GM21528 (cell line): Measurements from ENCODE around the gene IMMP2L.
"Not testable (repeated sequence)": the region's sequence is repeated elsewhere in the genome, so short reads cannot be mapped to it uniquely, and the experiment has no call there.

Source experiments
- ATAC-seq: cut with Tn5 transposase; IDR thresholded peaks from one replicate; pipeline ENCODE4 v1.9.1; 2021; ENCODE audit warnings: mild to moderate bottlenecking, moderate library complexity; ENCODE audit not compliant: unreplicated experiment, low FRiP score

The IMMP2L gene

DNA sequence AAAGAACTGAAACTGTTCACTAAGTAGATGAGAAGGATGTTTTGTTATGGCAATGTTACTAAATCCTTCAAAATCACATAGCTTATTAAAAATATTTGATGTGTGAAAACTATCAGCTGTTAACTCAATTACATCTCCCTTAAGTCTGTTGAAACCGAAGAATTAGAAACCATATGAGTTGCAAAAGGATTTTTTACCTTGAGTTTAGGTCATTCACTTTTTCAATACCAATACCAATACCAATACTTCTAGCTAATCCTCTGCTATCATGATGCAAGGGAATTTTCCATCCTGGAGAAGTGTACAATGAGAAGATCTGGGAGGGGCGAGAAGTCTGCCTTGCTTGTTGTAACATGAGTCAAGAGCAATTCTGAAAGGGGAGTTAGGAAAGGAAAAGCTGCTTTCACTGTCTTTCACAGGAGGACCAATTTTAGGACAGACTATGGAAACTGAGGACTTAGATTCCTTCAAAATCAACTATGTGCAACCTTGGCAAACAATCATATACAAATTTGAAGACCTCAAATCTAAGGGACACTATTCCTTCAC lies 199.7 kb downstream of the IMMP2L start:
- no peak for ATAC-seq

DNA sequence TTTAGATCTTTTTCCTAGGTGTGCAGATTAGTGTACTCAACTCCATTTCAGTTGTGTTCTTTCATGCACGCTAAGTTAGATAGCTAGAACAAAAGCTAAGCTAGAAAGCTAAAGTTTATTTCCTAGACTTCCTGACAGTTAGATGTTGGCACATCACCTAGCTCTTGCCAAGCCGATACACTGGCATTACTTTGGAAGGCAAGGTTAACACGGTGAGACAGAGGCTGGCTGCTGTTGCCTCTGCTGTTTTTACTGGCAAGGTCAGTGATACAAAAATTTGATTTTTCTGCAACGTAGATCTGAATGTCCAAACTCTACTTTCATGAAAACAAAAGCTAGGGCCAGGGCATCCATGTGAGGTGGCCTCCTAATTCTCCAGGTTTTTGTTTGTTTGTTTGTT lies 203.4 kb downstream of the IMMP2L start:
- ATAC-seq = no peak

DNA sequence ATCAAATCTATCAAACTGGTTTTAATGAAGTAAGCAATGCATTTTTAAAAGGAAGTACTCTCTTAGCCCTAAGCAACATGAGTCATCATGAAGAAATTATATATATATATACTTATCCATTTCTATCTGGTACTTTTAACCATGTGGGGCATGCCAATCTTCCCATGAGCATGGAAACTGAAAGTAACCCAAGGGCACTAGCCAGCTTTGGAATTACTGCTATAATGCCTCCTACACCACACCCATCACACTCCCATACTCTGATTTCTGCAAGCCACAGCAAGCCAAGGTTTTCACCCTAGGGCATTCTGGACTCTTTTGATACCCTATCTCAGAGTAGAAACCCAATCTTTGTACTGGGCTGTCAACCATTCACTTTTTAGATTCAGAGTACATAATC lies 204.6 kb downstream of the IMMP2L start:
- ATAC-seq = no peak

DNA sequence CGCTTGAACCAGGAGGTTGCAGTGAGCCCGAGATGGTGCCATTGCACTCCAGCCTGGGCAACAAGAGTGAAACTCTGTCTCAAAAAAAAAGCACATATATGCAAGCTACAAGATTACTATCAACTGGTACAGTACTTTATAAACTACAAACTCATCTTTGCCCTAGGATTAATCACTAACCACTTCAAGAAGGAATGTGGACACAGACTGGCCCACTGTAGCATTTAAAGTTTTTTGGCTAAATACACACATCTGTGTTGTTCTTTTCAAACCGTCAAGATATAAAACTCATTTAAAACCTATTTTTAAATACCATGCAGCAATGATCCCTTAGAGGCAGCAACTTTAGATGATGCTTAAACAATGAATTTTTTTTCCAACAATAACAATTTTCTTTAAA lies 205.4 kb downstream of the IMMP2L start:
- ATAC-seq = no peak

DNA sequence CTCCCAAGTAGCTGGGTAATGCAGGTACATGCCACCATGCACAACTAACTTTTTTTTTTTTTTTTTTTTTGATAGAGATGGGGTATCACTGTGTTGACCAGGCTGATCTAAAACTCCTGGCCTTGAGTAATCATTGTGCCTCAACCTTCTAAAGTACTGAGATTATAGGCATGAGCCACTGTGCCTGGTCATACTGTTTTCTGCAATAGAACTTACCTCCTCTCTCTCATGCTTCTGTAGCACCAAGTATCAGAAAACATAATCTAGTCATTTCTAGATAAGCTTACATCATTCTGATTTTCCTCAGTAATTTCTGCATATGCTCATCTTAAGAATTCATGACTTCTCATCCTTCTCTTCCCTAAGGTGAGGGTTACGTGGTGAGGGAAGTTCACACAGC lies 210.0 kb downstream of the IMMP2L start:
- ATAC-seq = no peak

DNA sequence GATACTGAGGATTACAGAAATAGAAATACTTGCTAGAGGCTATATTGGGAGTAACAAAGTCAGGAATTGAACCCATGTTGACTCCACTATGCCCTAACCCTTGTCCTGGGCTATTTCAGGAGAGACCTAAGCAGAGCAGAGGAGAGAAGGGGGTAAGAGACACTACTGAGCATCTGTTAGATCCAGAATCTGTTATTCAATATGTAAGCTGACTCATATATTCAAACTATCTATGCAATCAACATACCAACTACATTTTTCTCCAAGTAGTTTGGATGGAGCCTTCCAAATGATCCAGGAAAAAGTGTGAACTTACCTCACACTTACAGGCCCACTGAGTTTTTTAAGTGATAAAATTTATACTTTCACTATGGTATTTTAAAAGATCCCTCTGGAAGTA lies 216.1 kb downstream of the IMMP2L start:
- ATAC-seq = no peak

DNA sequence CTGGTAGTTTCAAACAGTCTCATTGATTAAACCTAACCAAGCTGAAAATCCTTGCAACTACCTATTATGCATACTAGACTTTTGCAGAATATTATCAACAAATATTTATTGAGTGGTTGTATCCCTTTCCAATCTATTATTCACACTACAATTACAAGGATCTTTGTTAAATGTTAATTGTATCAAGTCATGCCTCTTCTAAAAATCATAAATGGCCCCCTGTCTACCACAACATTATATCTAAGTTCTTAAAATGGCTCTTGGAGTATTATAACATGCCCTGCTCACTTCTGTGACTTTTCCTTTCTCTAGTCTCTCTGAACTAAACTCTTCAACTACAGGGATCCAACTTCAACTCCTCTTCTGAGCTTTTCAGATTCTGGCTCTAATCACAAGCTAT lies 219.3 kb downstream of the IMMP2L start:
- no peak for ATAC-seq

DNA sequence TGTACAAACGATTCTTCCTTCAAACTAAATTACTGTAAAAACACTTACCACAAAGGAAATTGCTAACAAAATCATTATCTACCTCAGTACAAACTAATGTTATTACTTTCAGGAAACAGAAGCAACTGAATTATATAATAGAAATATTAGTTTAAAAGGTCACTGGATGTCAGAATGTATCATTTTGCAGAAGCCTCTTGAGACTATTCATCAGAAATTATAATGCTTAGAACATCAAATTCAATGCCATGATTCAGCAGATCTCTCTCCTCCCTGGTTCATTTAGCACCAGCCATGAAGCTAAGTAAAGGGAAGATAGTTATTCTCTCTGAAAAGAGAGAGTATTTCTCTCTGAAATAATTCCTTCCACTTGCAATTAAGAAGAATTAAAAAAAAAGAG lies 223.3 kb downstream of the IMMP2L start:
- ATAC-seq = no peak

DNA sequence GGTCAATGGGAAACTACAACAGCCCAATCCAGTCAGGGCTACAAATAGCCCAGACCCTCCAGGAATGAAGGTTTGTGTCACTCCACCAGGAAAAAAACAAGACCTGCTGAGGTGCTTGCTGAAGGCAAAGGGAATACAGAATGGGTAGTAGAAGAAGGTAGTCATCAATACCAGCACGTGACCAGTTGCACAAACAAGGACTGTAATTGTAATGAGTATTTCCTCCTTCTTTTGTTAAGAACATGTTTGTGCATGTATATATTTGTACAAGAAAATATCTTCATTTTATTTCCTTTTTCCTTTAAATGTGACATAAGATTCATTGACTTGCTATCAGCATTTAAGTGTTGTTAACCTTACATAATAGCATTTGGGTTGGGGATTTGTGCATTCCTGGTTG lies 229.3 kb downstream of the IMMP2L start:
- ATAC-seq = no peak

DNA sequence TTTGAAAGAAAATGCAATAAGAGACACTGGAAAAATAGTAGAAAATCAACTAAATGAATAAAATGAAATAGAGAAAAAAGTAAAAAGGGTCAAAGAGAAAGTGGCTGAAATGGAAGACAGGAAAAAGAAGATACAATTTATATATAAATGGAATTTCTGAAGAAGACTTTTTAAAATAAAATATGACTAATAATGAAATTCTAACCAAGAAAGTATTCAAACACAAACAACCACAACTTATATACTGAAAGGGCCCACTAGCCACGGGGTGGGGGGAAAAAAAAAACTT lies 232.1 kb downstream of the IMMP2L start:
- ATAC-seq = no peak

DNA sequence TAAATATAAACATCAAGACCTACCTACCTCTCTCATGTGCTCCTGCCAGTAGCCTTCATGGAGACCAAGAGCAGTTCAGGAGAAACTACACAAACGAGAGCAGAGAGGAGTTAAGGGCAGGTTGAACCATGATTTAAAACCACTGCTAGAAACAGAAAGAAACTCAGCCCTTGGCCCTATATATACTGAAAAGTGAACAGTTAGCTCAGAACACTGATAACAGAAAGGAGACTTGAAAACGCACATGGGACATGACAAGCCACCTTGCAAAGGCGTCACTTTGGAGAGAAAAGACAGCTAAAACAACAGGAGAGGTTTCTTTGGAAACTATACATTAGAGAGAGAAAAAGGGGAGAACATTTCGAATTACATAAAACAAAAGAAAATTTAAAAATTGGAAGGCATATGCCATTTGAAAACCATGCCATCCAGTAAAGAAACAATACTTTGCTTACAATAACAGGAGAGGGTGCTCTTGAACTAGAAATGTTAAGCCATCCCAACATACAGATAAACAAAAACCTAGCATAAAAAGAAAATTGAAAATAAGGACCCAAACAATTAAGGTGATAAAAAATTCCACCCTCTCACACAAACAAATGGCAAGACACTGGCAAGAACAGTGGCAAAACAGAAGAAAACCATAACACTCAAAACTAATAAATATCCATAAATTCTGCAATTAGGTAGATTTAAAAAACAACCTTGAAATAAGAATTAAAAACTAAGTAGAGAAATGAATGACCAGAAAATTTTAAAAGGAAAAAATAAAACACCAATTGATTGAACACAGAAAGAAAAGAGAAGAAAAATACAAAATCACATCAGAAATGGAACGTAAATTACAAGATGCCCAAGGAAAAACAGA lies 232.7 kb downstream of the IMMP2L start:
- peak; percentile 68 for ATAC-seq

DNA sequence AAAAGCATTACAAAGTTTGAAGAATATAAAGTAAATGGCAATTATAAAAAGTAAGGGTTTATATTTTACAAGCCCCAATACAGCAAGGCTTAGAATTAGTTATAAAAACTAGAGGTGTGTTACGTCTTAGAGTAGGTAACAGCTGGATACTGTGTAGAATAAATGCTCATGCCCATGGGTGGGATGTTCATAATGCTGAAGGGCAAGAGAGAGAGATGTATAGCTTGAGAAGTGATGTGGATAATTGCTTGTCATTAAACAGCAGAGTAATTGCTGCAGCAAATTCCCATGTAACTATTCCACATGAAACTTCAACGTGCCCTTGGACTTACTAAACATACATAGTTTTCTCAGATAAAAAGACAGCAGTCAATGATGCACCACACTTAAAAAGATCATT lies 233.8 kb downstream of the IMMP2L start:
- no peak for ATAC-seq

DNA sequence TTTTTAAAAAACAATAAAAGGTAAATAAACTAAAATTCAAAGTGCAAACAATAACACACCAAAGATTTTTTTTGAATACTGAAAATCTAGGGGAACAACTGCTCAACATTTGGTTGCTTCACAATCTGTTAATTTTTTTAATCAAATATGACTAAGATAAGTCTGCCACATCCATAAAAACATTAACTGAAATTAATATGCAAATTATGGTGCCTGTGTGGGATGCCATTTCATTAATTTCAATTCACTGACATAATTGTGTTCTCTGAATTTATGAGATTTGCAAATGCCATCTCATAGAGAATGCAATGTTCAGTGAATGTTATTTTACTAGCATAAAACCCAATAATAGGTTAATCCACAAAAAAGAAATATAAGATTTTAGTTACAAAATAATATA lies 237.5 kb downstream of the IMMP2L start:
- ATAC-seq = no peak

DNA sequence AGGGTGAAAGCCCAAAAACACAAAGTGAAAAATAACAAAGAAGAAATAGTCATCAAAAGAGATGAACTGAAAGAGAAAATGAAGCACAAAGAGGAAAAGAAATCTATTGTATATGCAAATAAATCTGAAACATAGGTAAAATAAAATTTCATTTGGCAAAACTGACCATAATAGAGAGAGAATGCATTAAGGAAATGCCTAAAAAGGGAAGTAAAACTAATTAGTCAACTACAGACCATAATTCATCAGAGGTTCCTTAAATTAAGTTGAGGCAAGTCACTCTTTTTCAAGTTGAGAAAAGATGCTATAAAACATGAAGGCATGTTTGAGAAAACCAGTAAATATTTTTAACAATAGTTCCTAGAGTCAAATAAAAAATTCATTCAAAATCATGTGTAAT lies 238.1 kb downstream of the IMMP2L start:
- ATAC-seq = peak; percentile 61

DNA sequence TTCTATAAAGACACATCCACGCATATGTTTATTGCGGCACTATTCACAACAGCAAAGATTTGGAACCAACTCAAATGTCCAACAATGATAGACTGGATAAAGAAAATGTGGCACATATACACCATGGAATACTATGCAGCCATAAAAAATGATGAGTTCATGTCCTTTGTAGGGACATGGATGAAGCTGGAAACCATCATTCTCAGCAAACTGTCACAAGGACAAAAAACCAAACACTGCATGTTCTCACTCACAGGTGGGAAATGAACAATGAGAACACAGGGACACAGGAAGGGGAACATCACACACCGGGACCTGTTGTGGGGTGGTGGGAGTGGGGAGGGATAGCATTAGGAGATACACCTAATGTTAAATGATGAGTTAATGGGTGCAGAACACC lies 238.6 kb downstream of the IMMP2L start:
- not testable (repeated sequence) for ATAC-seq

DNA sequence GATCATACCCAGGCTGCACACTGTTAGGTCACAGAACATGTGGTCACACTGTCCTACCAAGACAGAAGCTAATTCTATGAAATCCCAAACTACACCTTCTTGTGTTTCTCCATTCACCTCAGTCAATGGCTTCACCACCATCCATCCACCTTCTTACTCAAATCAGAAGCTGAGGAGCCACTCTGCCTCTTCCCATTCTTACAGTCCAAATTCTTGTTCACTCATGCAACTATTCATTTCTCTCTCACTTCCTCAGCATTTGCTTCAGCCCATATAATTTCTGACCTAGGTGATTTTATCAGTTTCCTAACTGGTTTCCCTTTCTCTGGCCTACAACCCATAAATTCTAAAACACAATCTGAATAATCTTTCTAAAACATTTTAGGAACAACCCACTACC lies 242.2 kb downstream of the IMMP2L start:
- ATAC-seq = no peak

DNA sequence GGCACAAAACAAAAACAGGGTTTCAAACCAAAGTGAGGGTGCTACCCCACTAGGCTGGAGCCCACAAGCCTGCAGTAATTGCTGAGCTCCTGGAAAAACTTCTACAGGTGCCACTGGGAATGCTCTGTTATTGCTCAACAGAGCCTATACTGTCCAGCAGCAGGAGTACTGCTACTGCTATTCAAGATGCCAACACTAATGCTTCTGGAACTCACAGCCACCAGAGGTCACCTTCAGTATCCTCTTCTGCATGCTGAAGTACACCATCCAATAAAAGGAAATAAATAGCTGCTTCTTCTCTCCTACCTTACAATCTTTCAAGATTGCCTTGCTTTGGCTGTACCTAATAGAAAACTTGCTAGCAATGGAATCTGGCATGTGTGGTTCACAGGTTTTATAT lies 249.3 kb downstream of the IMMP2L start:
- no peak for ATAC-seq

DNA sequence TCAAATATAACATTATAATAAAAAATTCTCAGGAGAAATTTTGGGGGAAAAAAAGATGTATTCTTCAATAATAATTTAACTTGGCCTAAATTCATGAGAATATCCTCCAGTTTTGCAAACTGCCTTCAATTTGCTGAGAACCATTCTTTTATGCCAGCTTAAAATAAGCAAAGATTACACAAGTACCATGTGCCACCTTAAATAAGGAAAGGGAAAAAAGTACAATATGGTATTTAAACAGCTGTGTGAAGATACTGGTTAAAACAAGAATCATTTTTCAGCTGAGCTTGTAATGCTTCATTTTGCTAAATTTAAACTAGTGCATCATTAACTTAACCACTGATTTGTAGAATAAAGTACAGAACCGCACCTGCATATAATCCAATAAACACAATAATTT lies 253.6 kb downstream of the IMMP2L start:
- ATAC-seq = no peak

DNA sequence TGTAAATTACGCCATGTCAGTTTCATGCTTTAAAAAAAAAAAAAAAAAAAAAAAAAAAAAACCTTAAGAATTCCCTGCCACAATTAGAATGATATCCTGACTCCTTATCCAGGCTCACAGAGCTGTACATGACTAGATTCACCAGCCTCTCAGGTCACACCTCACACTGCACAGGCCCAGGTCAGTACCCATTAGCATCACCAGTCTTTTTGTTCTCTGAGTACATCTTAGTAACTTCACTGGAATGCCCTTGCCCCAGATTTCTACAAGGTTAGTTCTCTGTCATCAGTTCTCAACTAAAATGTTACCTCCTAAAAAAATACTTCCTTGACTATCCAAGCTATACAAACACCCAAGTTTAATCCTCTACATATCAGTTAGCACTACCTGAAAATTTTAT lies 260.4 kb downstream of the IMMP2L start:
- no peak for ATAC-seq

DNA sequence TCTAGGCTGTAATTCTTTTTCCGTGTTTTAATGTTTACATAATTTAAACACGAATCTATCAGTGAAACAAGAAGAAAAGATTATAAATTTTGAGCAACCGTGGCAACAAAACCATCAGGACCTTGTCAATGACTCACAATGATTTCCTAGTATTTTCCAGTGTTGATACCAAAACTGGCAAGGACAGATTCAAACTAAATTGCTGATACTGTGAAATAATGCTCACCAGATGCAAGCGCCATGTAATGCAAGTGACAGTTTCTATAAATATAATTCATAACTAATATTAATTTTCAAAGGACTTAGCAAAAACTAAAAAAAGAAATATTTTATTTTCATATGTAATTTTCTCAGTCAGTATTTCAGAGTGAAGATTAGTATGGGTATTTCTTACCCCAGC lies 267.8 kb downstream of the IMMP2L start:
- ATAC-seq = no peak

DNA sequence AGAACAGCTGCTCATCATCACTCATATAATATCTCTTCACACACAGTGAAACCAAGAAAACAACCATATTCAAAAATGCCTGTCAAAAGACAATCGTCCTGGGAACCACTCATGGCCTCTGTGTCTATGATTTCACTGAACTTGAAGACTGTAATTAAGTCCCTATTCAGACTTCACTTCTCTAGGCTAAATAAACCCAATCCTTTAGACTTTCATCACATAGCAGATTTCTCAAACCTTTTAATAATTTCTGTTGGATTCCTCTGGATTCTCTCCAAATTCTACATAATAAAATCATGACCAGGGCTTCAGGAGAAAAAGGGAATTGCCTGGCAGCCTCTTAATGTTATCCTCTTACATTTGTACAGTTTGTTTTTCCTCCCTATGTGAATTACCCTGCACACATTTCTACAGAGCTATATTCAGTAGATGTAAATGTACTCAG lies 270.2 kb downstream of the IMMP2L start:
- no peak for ATAC-seq

DNA sequence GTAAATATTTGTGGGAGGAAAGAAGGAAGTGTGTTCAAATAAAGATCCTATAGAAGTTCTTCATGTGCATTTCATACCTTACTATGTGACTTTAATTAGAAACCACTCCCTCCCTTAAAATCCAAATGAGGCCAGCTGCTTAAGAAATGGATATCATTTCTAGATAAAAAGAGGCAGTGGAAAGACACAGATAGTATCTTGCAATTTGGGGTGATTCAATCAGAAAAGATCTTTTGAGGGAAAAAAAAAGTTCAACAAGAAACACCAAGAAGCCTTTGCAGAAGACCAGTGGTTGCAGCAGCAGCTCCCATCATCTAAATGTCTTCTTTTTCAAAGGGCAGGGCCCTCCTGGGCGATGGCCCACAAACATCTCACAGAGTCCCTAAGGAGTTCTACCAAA lies 271.3 kb downstream of the IMMP2L start:
- ATAC-seq = no peak

DNA sequence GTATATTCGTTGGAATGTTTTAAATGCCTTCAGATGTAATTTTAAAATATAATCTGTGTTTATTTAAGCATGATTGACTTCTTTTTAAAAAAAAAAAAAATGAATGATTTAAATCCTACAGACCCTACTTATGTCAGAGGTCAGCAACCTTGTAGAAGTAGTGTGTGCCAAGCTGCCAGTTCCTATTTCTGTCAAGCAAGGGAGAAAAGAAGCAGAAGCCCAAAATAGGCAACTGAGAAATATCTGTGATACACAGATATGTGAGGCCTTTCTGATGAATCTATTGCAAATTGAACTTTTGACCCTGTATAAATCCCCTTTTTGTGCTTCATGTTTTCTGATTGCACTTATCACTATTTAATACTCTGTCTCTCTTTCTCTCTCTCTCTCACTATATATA lies 271.9 kb downstream of the IMMP2L start:
- ATAC-seq = no peak
